ENCODE data around the gene P4HA2. TPM values are rescaled to one million over a fixed set of nuclear protein-coding genes. Genes with fewer than 3 reads are reported as not detected.

P4HA2 gene
- total and polyA plus RNA-seq, 9 of the 15 experiments (the other 6 are each of a cell fraction or from before 2014, with no cell fraction given): 9.6 to 50.0 (median 12.7) TPM

DNA sequence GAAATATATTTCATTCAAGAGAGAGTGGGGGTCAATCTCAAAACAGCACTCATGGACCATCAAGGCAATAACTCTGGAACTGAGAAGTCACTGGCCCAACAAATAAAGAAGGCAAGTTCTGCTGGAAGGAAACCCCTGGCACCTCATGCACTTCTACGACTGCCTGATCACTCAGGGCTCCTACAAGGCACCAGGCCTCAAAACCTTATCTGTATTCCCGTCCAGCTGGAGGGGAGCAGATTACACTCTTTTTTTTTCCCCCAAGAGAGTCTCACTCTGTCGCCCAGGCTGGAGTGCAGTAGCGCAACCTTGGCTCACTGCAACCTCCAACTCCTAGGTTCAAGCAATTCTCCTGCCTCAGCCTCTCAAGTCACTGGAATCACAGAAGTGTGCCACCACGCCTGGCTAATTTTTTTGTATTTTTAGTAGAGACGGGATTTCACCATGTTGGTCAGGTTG is 49.9 kb downstream of the P4HA2 start (continued):
- TF ChIP-seq, protein P1, sequence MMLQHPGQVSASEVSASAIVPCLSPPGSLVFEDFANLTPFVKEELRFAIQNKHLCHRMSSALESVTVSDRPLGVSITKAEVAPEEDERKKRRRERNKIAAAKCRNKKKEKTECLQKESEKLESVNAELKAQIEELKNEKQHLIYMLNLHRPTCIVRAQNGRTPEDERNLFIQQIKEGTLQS (IDR thresholded peaks at IDR 0.05): no peak
- TF ChIP-seq, protein P1 (CRISPR knock-in tag; conservative IDR thresholded peaks at IDR 0.05): no peak
- TF ChIP-seq ZNF609 (CRISPR knock-in tag; IDR thresholded peaks at IDR 0.05; ENCODE audit: borderline replicate concordance) (no peak), ZNF280B (CRISPR knock-in tag; IDR thresholded peaks at IDR 0.05) (no peak), JUN (IDR thresholded peaks at IDR 0.05; ENCODE audit: borderline replicate concordance, low read depth, low read length) (peak; percentile 33; the same call in 1 of the 2 replicates), JUN (CRISPR knock-in tag; IDR thresholded peaks at IDR 0.05; ENCODE audit: borderline replicate concordance) (no peak), ZNF740 (CRISPR knock-in tag; IDR thresholded peaks at IDR 0.05) (no peak), ZNF740 (tag; IDR thresholded peaks at IDR 0.05) (no peak), SRSF1 (IDR thresholded peaks at IDR 0.05; ENCODE audit: low read depth, low read length) (no peak), ZNF639 (CRISPR knock-in tag; conservative IDR thresholded peaks at IDR 0.05 in 1 of 2, IDR thresholded peaks at IDR 0.05 in 1 of 2) (no peak)
- TF ChIP-seq, protein P2, sequence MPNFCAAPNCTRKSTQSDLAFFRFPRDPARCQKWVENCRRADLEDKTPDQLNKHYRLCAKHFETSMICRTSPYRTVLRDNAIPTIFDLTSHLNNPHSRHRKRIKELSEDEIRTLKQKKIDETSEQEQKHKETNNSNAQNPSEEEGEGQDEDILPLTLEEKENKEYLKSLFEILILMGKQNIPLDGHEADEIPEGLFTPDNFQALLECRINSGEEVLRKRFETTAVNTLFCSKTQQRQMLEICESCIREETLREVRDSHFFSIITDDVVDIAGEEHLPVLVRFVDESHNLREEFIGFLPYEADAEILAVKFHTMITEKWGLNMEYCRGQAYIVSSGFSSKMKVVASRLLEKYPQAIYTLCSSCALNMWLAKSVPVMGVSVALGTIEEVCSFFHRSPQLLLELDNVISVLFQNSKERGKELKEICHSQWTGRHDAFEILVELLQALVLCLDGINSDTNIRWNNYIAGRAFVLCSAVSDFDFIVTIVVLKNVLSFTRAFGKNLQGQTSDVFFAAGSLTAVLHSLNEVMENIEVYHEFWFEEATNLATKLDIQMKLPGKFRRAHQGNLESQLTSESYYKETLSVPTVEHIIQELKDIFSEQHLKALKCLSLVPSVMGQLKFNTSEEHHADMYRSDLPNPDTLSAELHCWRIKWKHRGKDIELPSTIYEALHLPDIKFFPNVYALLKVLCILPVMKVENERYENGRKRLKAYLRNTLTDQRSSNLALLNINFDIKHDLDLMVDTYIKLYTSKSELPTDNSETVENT (CRISPR knock-in tag; IDR thresholded peaks at IDR 0.05): no peak

All from K562 (cell line).